Measurements from ENCODE around the gene SFSWAP. TPM values are rescaled to one million over a fixed set of nuclear protein-coding genes. Genes with fewer than 3 reads are reported as not detected.

The SFSWAP gene
- total and polyA plus RNA-seq, 7 experiments from 2014 or later = 16.9 to 120 (median 97.4) TPM

GRCh38 chr12:131827961-131828534, 117.2 kb downstream of the SFSWAP start, which contains the start of gene MMP17:
Gene MMP17 (plus strand): TSS chr12:131828393. CDS start chr12:131828495, 102 bp downstream.
- intact Hi-C loops (cut with micrococcal nuclease) = no loop called here
- no peaks in the 10 kb centered on the region for H3K9me3 Mint-ChIP-seq

GRCh38 chr12:131828671-131829355, 117.9 kb downstream of the SFSWAP start:
- Histone ChIP-seq H3K36me3 (ENCODE audit: control insufficient read depth in 2 of 3, insufficient read depth in 3 of 3, low read length in 3 of 3) (no peaks in the 10 kb centered on the region), H3K4me1 (ENCODE audit: control insufficient read depth in 2 of 2, insufficient read depth in 2 of 2, low read length in 2 of 2) (peaks cover 0 to 19% of the 10 kb centered on the region in 2 donors), H3K9me3 (ENCODE audit: control insufficient read depth in 2 of 3, low read length in 3 of 3) (no peaks in the 10 kb centered on the region), H3K4me3 (ENCODE audit: low read length) (peak overlapping the region; percentile 17), H3K27ac (ENCODE audit: low read depth, low read length) (no peak overlapping the region), H3K27me3 (ENCODE audit: control insufficient read depth in 2 of 2, insufficient read depth in 2 of 2, low read length in 2 of 2) (peaks cover 0 to 6% of the 10 kb centered on the region in 2 donors)
- POLR2A ChIA-PET = no interaction called here
- peak overlapping the region in 9 of 10 donors; percentile 49 to 82 (median 66) for H3K4me3 Mint-ChIP-seq
- H3K4me1 Mint-ChIP-seq = peaks cover 4 to 14% (median 10%) of the 10 kb centered on the region in 7 donors
- ATAC-seq (peak; percentile 26), DNase-seq (peak in 1 of 9 donors; percentile 12)
- CTCF ChIA-PET = interaction anchor here (0.8 kb wide), 1 partner anchor 725 kb away, joined by 3 read pairs; no protein-coding TSS in a partner anchor
- H3K9me3 Mint-ChIP-seq = no peaks in the 10 kb centered on the region
- peak overlapping the region in 1 of 9 donors; percentile 25 for H3K27ac Mint-ChIP-seq
- peaks cover 31 to 55% (median 39%) of the 10 kb centered on the region in 5 donors for H3K27me3 Mint-ChIP-seq
- no peaks in the 10 kb centered on the region for H3K36me3 Mint-ChIP-seq
- intact Hi-C loops (cut with micrococcal nuclease) = no loop called here

More at GRCh38 chr12:131827961-131828534, 117.2 kb downstream of the SFSWAP start, which contains the start of gene MMP17:
- H3K4me1 Mint-ChIP-seq = peaks cover 4 to 14% (median 10%) of the 10 kb centered on the region in 7 donors
- peaks cover 28 to 50% (median 38%) of the 10 kb centered on the region in 5 donors for H3K27me3 Mint-ChIP-seq
- POLR2A ChIA-PET = no interaction called here
- ATAC-seq (peak; percentile 77), DNase-seq (peak in 5 of 9 donors; percentile 18 to 62 (median 27))
- H3K27ac ChIP-seq (ENCODE audit: low read depth, low read length) = no peak within 1 kb of the TSS
- H3K36me3 Mint-ChIP-seq = no peaks in the 10 kb centered on the region
- peak within 1 kb of the TSS; percentile 18 to 82 (median 67) for H3K4me3 Mint-ChIP-seq
- H3K27me3 ChIP-seq (ENCODE audit: control insufficient read depth in 2 of 2, insufficient read depth in 2 of 2, low read length in 2 of 2) = peaks cover 0 to 6% of the 10 kb centered on the region in 2 donors
- peaks cover 0 to 19% of the 10 kb centered on the region in 2 donors for H3K4me1 ChIP-seq (ENCODE audit: control insufficient read depth in 2 of 2, insufficient read depth in 2 of 2, low read length in 2 of 2)
- H3K27ac Mint-ChIP-seq = peak within 1 kb of the TSS in 1 of 9 donors; percentile 25
- CTCF ChIA-PET = no interaction called here
- H3K4me3 ChIP-seq (ENCODE audit: low read length) = peak within 1 kb of the TSS; percentile 17
- no peaks in the 10 kb centered on the region for H3K9me3 ChIP-seq (ENCODE audit: control insufficient read depth in 2 of 3, low read length in 3 of 3)
- H3K36me3 ChIP-seq (ENCODE audit: control insufficient read depth in 2 of 3, insufficient read depth in 3 of 3, low read length in 3 of 3) = no peaks in the 10 kb centered on the region

- peaks cover 0 to 19% of the 10 kb centered on the region in 2 donors for H3K4me1 ChIP-seq (ENCODE audit: control insufficient read depth in 2 of 2, insufficient read depth in 2 of 2, low read length in 2 of 2)
- ChIA-PET POLR2A (no interaction called here), CTCF (interaction anchor here (0.8 kb wide), 1 partner anchor 725 kb away, joined by 3 read pairs; no protein-coding TSS in a partner anchor)
- H3K4me3 ChIP-seq (ENCODE audit: low read length) = peak overlapping the region; percentile 17
- H3K27ac ChIP-seq (ENCODE audit: low read depth, low read length) = no peak overlapping the region
- peak; percentile 2 for ATAC-seq
- H3K27ac Mint-ChIP-seq = peak overlapping the region in 1 of 9 donors; percentile 25
- DNase-seq = no peak
- no peaks in the 10 kb centered on the region for H3K9me3 ChIP-seq (ENCODE audit: control insufficient read depth in 2 of 3, low read length in 3 of 3)
- H3K36me3 Mint-ChIP-seq = no peaks in the 10 kb centered on the region
- H3K27me3 Mint-ChIP-seq = peaks cover 31 to 55% (median 39%) of the 10 kb centered on the region in 5 donors
- H3K27me3 ChIP-seq (ENCODE audit: control insufficient read depth in 2 of 2, insufficient read depth in 2 of 2, low read length in 2 of 2) = peaks cover 0 to 6% of the 10 kb centered on the region in 2 donors
- no peaks in the 10 kb centered on the region for H3K36me3 ChIP-seq (ENCODE audit: control insufficient read depth in 2 of 3, insufficient read depth in 3 of 3, low read length in 3 of 3)
- no peaks in the 10 kb centered on the region for H3K9me3 Mint-ChIP-seq
- intact Hi-C loops (cut with micrococcal nuclease) = no loop called here
- H3K4me3 Mint-ChIP-seq = peak overlapping the region in 9 of 10 donors; percentile 49 to 82 (median 66)
- peaks cover 4 to 14% (median 10%) of the 10 kb centered on the region in 7 donors for H3K4me1 Mint-ChIP-seq
Measured at GRCh38 chr12:131829356-131829747, 118.5 kb downstream of the SFSWAP start.

- H3K4me3 ChIP-seq (ENCODE audit: low read length) = no peak overlapping the region
- no peaks in the 10 kb centered on the region for H3K36me3 ChIP-seq (ENCODE audit: control insufficient read depth in 2 of 3, insufficient read depth in 3 of 3, low read length in 3 of 3)
- ChIA-PET POLR2A (no interaction called here), CTCF (interaction anchor here (0.8 kb wide), 1 partner anchor 726 kb away, joined by 3 read pairs; no protein-coding TSS in a partner anchor)
- Mint-ChIP-seq H3K27ac (no peak overlapping the region), H3K4me1 (peaks cover 4 to 14% (median 10%) of the 10 kb centered on the region in 7 donors), H3K36me3 (no peaks in the 10 kb centered on the region), H3K27me3 (peaks cover 31 to 55% (median 39%) of the 10 kb centered on the region in 5 donors), H3K9me3 (no peaks in the 10 kb centered on the region), H3K4me3 (peak overlapping the region in 6 of 10 donors; percentile 64 to 82 (median 68))
- H3K27ac ChIP-seq (ENCODE audit: low read depth, low read length) = no peak overlapping the region
- H3K27me3 ChIP-seq (ENCODE audit: control insufficient read depth in 2 of 2, insufficient read depth in 2 of 2, low read length in 2 of 2) = peaks cover 0 to 6% of the 10 kb centered on the region in 2 donors
- H3K4me1 ChIP-seq (ENCODE audit: control insufficient read depth in 2 of 2, insufficient read depth in 2 of 2, low read length in 2 of 2) = peaks cover 0 to 19% of the 10 kb centered on the region in 2 donors
- no peak for DNase-seq
- intact Hi-C loops (cut with micrococcal nuclease) = loop anchor here in 1 of 2 donors (2.0 to 10.0 kb wide), 4 partner anchors 65 to 725 kb away; partner anchors contain the start of genes EP400 and ULK1
- no peaks in the 10 kb centered on the region for H3K9me3 ChIP-seq (ENCODE audit: control insufficient read depth in 2 of 3, low read length in 3 of 3)
- no peak for ATAC-seq
Measured at GRCh38 chr12:131829791-131830334, 119.0 kb downstream of the SFSWAP start.

- Histone ChIP-seq H3K27ac (ENCODE audit: low read depth, low read length) (no peak overlapping the region), H3K27me3 (ENCODE audit: control insufficient read depth in 2 of 2, insufficient read depth in 2 of 2, low read length in 2 of 2) (peaks cover 0 to 6% of the 10 kb centered on the region in 2 donors), H3K4me1 (ENCODE audit: control insufficient read depth in 2 of 2, insufficient read depth in 2 of 2, low read length in 2 of 2) (peaks cover 0 to 19% of the 10 kb centered on the region in 2 donors), H3K36me3 (ENCODE audit: control insufficient read depth in 2 of 3, insufficient read depth in 3 of 3, low read length in 3 of 3) (no peaks in the 10 kb centered on the region), H3K4me3 (ENCODE audit: low read length) (peak overlapping the region; percentile 13), H3K9me3 (ENCODE audit: control insufficient read depth in 2 of 3, low read length in 3 of 3) (no peaks in the 10 kb centered on the region)
- Mint-ChIP-seq H3K4me1 (peaks cover 4 to 14% (median 10%) of the 10 kb centered on the region in 7 donors), H3K36me3 (no peaks in the 10 kb centered on the region), H3K27ac (no peak overlapping the region), H3K27me3 (peaks cover 30 to 52% (median 35%) of the 10 kb centered on the region in 5 donors), H3K4me3 (peak overlapping the region; percentile 61 to 78 (median 72)), H3K9me3 (no peaks in the 10 kb centered on the region)
- ATAC-seq (peak; percentile 69), DNase-seq (peak in 4 of 9 donors; percentile 15 to 49 (median 36))
- intact Hi-C loops (cut with micrococcal nuclease) = loop anchor here in 1 of 2 donors (2.0 to 10.0 kb wide), 4 partner anchors 64 to 726 kb away; partner anchors contain the start of genes EP400 and ULK1
- CTCF ChIA-PET = interaction anchor here (1.0 kb wide), 1 partner anchor 726 kb away, joined by 4 read pairs; no protein-coding TSS in a partner anchor
- POLR2A ChIA-PET = no interaction called here
Measured at GRCh38 chr12:131830335-131830913, 119.5 kb downstream of the SFSWAP start.

Data from naive thymus-derived CD4-positive, alpha-beta T cell (primary cell).